ENCODE data around the gene RYR1.
"Not testable (repeated sequence)": the region's sequence is repeated elsewhere in the genome, so short reads cannot be mapped to it uniquely, and the experiment has no call there.

The RYR1 gene

GRCh38 chr19:38538793-38539528 is 105.5 kb downstream of the RYR1 start:
- DNase-seq (ENCODE audit: low spot score), result no peak

- DNase-seq (ENCODE audit: low spot score), result no peak
Observed at GRCh38 chr19:38539751-38540150, 106.3 kb downstream of the RYR1 start.

- DNase-seq (ENCODE audit: low spot score), result no peak
Observed at GRCh38 chr19:38542040-38542439, 108.5 kb downstream of the RYR1 start.

- no peak for DNase-seq (ENCODE audit: low spot score)
Observed at GRCh38 chr19:38543286-38543806, 109.9 kb downstream of the RYR1 start.

GRCh38 chr19:38543807-38544568 is 110.5 kb downstream of the RYR1 start:
- DNase-seq (ENCODE audit: low spot score), result peak; percentile 92

GRCh38 chr19:38544569-38545315 is 111.3 kb downstream of the RYR1 start:
- DNase-seq (ENCODE audit: low spot score), result no peak

GRCh38 chr19:38545596-38545995 is 112.1 kb downstream of the RYR1 start:
- no peak for DNase-seq (ENCODE audit: low spot score)

GRCh38 chr19:38547421-38547820 is 113.9 kb downstream of the RYR1 start:
- no peak for DNase-seq (ENCODE audit: low spot score)

- DNase-seq (ENCODE audit: low spot score), result no peak
Observed at GRCh38 chr19:38549061-38549460, 115.6 kb downstream of the RYR1 start.

GRCh38 chr19:38549942-38550341 is 116.5 kb downstream of the RYR1 start:
- no peak for DNase-seq (ENCODE audit: low spot score)

GRCh38 chr19:38550376-38550775 is 116.9 kb downstream of the RYR1 start:
- no peak for DNase-seq (ENCODE audit: low spot score)

- DNase-seq (ENCODE audit: low spot score), result no peak
Observed at GRCh38 chr19:38551450-38551813, 117.9 kb downstream of the RYR1 start.

GRCh38 chr19:38553239-38553638 is 119.7 kb downstream of the RYR1 start:
- DNase-seq (ENCODE audit: low spot score), result not testable (repeated sequence)

- DNase-seq (ENCODE audit: low spot score), result no peak
Observed at GRCh38 chr19:38554676-38555141, 121.2 kb downstream of the RYR1 start.

- DNase-seq (ENCODE audit: low spot score), result no peak
Observed at GRCh38 chr19:38555200-38555599, 121.7 kb downstream of the RYR1 start.

- DNase-seq (ENCODE audit: low spot score), result no peak
Observed at GRCh38 chr19:38556521-38557174, 123.2 kb downstream of the RYR1 start.

- peak; percentile 87 for DNase-seq (ENCODE audit: low spot score)
Observed at GRCh38 chr19:38557205-38557799, 123.8 kb downstream of the RYR1 start.

GRCh38 chr19:38558933-38559332 is 125.4 kb downstream of the RYR1 start:
- not testable (repeated sequence) for DNase-seq (ENCODE audit: low spot score)

- DNase-seq (ENCODE audit: low spot score), result no peak
Observed at GRCh38 chr19:38559428-38560401, 126.2 kb downstream of the RYR1 start.

- DNase-seq (ENCODE audit: low spot score), result no peak
Observed at GRCh38 chr19:38561053-38561606, 127.6 kb downstream of the RYR1 start.

Data from SW480 (cell line).